Fibroblast of villous mesenchyme (primary cell): ENCODE results near the gene OTUB2. TPM values are rescaled to one million over a fixed set of nuclear protein-coding genes. Genes with fewer than 3 reads are reported as not detected.

Experiments
- DNase-seq: peaks from one replicate; pipeline ENCODE4 v3.0.0-alpha.2; 2010; ENCODE audit warnings: low read depth
- H3K4me3 ChIP-seq: 2 replicates; pipeline ENCODE4 v1.5.1; 2011; ENCODE audit warnings: low read depth, mild to moderate bottlenecking, low read length
- total RNA-seq: library from RNA; depleted of rRNA; stranded (reverse); fragments of >200 nt; gene quantifications from 2 replicates; pipeline ENCODE4 v1.2.3, GENCODE V29; 2012
- TF ChIP-seq, protein P1 (sequence below): IDR thresholded peaks from 2 replicates; pipeline ENCODE4 v1.5.1; 2012; ENCODE audit warnings: low read depth, mild to moderate bottlenecking, low read length; ENCODE audit not compliant: insufficient read depth

Gene OTUB2
- total RNA-seq, 1 donor, result 1.3 TPM

DNA sequence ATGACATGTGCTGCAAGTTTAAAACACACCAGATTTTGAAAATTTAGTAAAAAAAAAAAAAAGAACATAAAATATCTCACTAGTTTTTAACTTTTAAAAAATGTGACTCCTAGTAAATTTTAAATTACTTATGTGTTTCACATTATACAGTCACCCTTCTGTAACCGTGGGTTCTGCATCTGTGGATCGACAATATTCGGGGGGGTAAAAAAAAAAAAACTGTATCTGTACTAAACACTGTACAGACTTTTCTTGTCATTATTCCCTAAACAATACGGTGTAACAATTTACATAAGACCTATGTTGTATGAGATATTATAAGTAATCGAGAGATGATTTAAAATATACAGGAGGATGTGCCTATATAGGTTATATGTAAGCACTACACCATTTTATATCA is 51.7 kb downstream of the OTUB2 start:
- TF ChIP-seq, protein P1, sequence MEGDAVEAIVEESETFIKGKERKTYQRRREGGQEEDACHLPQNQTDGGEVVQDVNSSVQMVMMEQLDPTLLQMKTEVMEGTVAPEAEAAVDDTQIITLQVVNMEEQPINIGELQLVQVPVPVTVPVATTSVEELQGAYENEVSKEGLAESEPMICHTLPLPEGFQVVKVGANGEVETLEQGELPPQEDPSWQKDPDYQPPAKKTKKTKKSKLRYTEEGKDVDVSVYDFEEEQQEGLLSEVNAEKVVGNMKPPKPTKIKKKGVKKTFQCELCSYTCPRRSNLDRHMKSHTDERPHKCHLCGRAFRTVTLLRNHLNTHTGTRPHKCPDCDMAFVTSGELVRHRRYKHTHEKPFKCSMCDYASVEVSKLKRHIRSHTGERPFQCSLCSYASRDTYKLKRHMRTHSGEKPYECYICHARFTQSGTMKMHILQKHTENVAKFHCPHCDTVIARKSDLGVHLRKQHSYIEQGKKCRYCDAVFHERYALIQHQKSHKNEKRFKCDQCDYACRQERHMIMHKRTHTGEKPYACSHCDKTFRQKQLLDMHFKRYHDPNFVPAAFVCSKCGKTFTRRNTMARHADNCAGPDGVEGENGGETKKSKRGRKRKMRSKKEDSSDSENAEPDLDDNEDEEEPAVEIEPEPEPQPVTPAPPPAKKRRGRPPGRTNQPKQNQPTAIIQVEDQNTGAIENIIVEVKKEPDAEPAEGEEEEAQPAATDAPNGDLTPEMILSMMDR, result no peak
- H3K4me3 ChIP-seq, result peak overlapping the region; percentile 26
- DNase-seq, result no peak

DNA sequence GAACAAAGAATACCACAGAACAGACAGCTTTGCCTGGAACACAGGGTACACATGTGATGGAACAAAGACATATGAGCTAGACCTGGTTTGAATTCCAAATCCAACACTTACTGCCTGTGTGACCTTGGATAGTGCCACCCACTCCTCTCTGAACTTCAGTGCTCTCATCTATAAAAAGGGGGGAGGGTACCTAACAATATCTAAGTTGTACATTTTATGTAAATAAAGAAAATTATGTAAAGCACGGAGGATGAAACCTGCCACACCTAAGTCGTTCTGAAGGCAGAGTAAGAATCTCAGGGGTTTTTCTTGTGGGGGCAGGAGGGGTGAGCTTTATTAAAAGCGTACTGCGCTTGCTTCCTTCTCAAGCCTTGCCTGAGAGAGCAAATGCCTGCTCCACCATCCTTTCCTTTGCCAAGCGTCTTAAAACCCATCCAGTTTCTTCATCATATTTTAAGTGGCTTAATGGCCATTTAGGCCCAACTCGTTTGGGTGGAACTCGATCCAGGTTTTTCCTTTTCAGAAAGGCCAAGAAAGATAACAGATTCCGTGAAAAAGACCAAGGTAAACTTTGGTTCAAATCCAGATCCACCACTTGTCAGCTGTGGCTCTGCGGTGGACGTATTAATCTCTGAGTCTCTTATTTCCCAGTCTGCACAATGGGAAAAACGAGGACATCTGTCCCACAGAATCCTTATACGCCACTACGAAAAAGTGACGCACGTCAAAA is 53.9 kb downstream of the OTUB2 start:
- DNase-seq, result peak; percentile 59
- peak overlapping the region; percentile 96 for H3K4me3 ChIP-seq
- TF ChIP-seq, protein P1, result no peak

DNA sequence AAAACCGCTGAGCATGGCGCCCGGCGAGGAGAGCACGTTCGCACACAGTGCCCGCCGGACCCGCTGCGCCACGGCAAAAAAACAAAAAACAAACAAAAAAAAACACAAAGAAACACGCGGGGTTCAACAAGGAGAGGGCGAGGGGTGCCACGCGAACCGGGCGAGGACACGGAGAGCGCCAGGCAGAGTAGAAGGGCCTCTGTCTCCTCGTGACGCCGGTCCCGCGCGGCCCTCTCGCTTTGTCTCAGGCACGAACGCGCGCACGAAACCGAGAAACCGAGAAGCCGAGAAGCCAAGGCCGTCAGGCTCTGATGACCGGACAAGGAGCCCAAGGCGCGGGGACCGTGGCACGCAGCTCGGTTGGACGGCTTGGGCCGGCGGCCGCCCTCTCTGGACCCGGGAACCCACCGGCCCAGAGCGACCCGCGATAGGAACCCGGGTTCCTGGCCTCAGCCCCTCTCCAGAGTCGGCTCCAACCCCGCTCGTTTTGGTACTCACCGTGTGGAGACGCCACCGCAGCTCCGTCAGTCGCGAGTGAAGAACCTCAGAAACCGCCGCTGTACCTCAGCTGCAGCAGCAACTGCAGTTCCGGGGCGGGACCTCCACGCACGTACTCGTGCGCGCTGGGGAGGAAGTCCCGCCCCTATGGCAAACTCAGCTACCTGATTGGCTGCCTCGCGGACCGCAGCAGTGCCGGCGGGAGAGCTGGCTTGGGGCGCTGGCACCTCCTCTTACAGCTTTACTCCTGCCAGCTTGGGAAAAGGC is 54.7 kb downstream of the OTUB2 start, which contains the start of the genes DDX24 and IFI27L1:
Gene DDX24 (minus strand): TSS at position 582 of the 765 bp plus-strand sequence. CDS start 1,460 bp downstream, outside the sequence.
Gene IFI27L1 (plus strand): TSS at position 690 of the 765 bp plus-strand sequence. CDS start 15,628 bp downstream, outside the sequence.
- peak within 1 kb of the TSS; percentile 96 for H3K4me3 ChIP-seq
- TF ChIP-seq, protein P1, result no peak
- DNase-seq, result peak; percentile 95

DNA sequence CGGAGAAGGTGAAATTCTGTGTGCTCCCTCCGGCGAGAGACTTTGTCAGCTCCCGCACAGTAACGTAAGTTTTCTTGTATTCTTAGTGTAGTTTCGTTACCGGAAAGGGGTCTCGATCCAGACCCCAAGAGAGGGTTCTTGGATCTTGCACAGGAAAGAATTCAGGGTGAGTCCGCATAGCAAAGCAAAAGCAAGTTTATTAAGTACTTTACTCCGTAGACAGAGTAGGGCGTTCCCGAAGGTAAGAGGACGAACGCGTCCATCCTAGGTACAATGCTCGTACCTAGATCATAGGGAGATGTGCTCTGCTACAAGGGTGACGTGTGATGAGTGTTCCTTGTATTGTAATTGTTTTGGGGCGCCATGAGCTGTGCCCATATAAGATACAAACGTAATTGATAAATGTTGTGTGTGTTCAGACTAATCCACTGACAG is 55.3 kb downstream of the OTUB2 start:
- DNase-seq, result no peak
- TF ChIP-seq, protein P1, result no peak

DNA sequence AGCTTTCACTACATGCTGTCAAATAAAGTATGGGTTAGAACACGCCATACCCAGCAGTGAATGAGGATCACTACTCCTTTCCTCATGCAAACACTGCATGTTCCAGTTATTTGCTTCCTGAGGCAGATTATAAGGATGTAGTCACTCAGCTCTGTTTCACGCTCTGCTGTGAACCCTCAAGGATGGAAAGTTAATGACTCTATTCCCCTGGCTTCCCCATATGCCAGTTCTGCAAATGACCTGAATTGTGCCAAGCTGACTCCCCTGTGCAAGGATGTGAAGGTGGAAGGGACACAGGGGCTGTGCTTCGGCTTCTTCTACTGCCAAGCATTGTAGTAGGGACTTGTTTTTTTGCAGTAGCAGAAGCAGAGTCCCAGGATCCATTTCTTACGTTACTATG is 61.8 kb downstream of the OTUB2 start:
- H3K4me3 ChIP-seq, result no peak overlapping the region
- TF ChIP-seq, protein P1, result no peak
- no peak for DNase-seq

More for the DNA sequence above, 55.3 kb downstream of the OTUB2 start:
- peak overlapping the region; percentile 96 for H3K4me3 ChIP-seq

DNA sequence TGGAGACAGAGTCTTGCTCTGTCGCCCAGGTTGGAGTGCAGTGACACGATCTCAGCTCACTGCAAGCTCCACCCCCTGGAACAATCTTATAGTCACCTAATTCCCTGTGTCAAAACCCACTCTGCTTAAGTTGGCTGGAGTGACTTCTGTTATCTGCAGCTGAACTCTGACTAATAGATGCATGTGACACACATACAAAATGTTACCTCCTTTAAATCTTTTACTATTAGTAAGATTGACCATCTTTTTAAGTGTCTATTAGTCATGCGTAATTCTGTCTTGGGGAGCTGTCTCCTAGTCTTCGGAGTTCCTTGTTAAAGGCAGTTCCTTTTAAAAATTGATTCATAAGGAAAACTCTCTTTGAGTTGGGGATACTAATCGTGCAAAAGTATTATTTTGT is 62.4 kb downstream of the OTUB2 start:
- DNase-seq, result peak; percentile 20
- no peak overlapping the region for H3K4me3 ChIP-seq
- TF ChIP-seq, protein P1, result no peak
